SK-N-SH treated with all-trans-retinoic acid at 6 μM for 48 hours (cell line): Measurements from ENCODE around the gene NATD1.

Source experiments
- ATAC-seq: fragments of 200-7000 bp; cut with Tn5 transposase; 3 replicates; pipeline ENCODE4 v1.9.1; 2020; ENCODE audit warnings: mild to moderate bottlenecking, moderate library complexity
- ARNTL ChIP-seq: fragments of 450-650 bp; formaldehyde crosslinking; IDR thresholded peaks from 2 replicates; pipeline ENCODE4 v1.5.0; 2020; ENCODE audit warnings: low read depth, mild to moderate bottlenecking, moderate library complexity, borderline replicate concordance
- BACH2 ChIP-seq: fragments of 250-450 bp; sonication (Bioruptor Pico); IDR thresholded peaks from 2 replicates; pipeline ENCODE4 v1.9.0; 2021; ENCODE audit warnings: mild to moderate bottlenecking, borderline replicate concordance
- CREB5 ChIP-seq: fragments of 250-450 bp; sonication (Bioruptor Pico); IDR thresholded peaks from 2 replicates; pipeline ENCODE4 v1.5.1; 2020; ENCODE audit warnings: low read depth, mild to moderate bottlenecking, moderate library complexity
- CSDC2 ChIP-seq: fragments of 250-450 bp; sonication (Bioruptor Pico); IDR thresholded peaks from 2 replicates; pipeline ENCODE4 v1.5.0; 2020; ENCODE audit warnings: mild to moderate bottlenecking, moderate library complexity
- ESRRG ChIP-seq: fragments of 250-450 bp; sonication (Bioruptor Pico); IDR thresholded peaks from 2 replicates; pipeline ENCODE4 v1.6.1; 2021; ENCODE audit warnings: mild to moderate bottlenecking
- GLIS3 ChIP-seq: fragments of 250-450 bp; sonication (Bioruptor Pico); IDR thresholded peaks from 2 replicates; pipeline ENCODE4 v1.5.0; 2020; ENCODE audit warnings: mild to moderate bottlenecking, moderate library complexity
- ISL1 ChIP-seq: fragments of 250-450 bp; sonication (Bioruptor Pico); IDR thresholded peaks from 2 replicates; pipeline ENCODE4 v2.1.2; 2022; ENCODE audit warnings: mild to moderate bottlenecking, moderate library complexity
- OSR1 ChIP-seq: fragments of 250-450 bp; sonication (Bioruptor Pico); IDR thresholded peaks from 2 replicates; pipeline ENCODE4 v1.8.0; 2022; ENCODE audit warnings: moderate library complexity, mild to moderate bottlenecking, inconsistent platforms
- PPARA ChIP-seq: fragments of 250-450 bp; sonication (Bioruptor Pico); IDR thresholded peaks from 2 replicates; pipeline ENCODE4 v1.5.0; 2020; ENCODE audit warnings: mild to moderate bottlenecking, borderline replicate concordance
- SNAI2 ChIP-seq: fragments of 250-450 bp; sonication (Bioruptor Pico); IDR thresholded peaks from 2 replicates; pipeline ENCODE4 v1.5.0; 2020; ENCODE audit warnings: mild to moderate bottlenecking, moderate library complexity
- TCF4 ChIP-seq: fragments of 250-450 bp; sonication (Bioruptor Pico); IDR thresholded peaks from 2 replicates; pipeline ENCODE4 v1.8.0; 2021; ENCODE audit warnings: mild to moderate bottlenecking, moderate library complexity, borderline replicate concordance
- TOX ChIP-seq: fragments of 250-450 bp; sonication (Bioruptor Pico); IDR thresholded peaks from 2 replicates; pipeline ENCODE4 v1.8.0; 2021; ENCODE audit warnings: mild to moderate bottlenecking, moderate library complexity, borderline replicate concordance
- ZC3H10 ChIP-seq: fragments of 250-450 bp; sonication (Bioruptor Pico); IDR thresholded peaks from 2 replicates; pipeline ENCODE4 v1.5.1; 2021; ENCODE audit warnings: mild to moderate bottlenecking, moderate library complexity
- ZFP3 ChIP-seq: fragments of 250-450 bp; sonication (Bioruptor Pico); IDR thresholded peaks from 2 replicates; pipeline ENCODE4 v1.5.0; 2020; ENCODE audit warnings: mild to moderate bottlenecking, moderate library complexity
- ZFP30 ChIP-seq: fragments of 450-650 bp; formaldehyde crosslinking; IDR thresholded peaks from 2 replicates; pipeline ENCODE4 v1.5.0; 2022; ENCODE audit warnings: mild to moderate bottlenecking, moderate library complexity
- ZNF565 ChIP-seq: fragments of 450-650 bp; formaldehyde crosslinking; conservative IDR thresholded peaks from 2 replicates; pipeline ENCODE4 v1.5.0; 2020; ENCODE audit warnings: low read depth, mild to moderate bottlenecking, moderate library complexity
- ZNF70 ChIP-seq: fragments of 450-650 bp; formaldehyde crosslinking; IDR thresholded peaks from 2 replicates; pipeline ENCODE4 v1.5.0; 2020; ENCODE audit warnings: mild to moderate bottlenecking, moderate library complexity
- ZNF8 ChIP-seq: fragments of 450-650 bp; formaldehyde crosslinking; IDR thresholded peaks from 2 replicates; pipeline ENCODE4 v1.5.0; 2020; ENCODE audit warnings: mild to moderate bottlenecking, moderate library complexity
- TF ChIP-seq, protein P1 (sequence below): fragments of 250-450 bp; sonication (Bioruptor Pico); IDR thresholded peaks from 2 replicates; pipeline ENCODE4 v1.5.0; 2020; ENCODE audit warnings: mild to moderate bottlenecking, moderate library complexity
- TF ChIP-seq, protein P2 (sequence below): fragments of 250-450 bp; sonication (Bioruptor Pico); IDR thresholded peaks from 2 replicates; pipeline ENCODE4 v1.8.0; 2021; ENCODE audit warnings: low read depth, mild to moderate bottlenecking, moderate library complexity, borderline replicate concordance
- TF ChIP-seq, protein P3 (sequence below): fragments of 250-450 bp; sonication (Bioruptor Pico); IDR thresholded peaks from 2 replicates; pipeline ENCODE4 v1.8.0; 2020; ENCODE audit warnings: mild to moderate bottlenecking, moderate library complexity, borderline replicate concordance

NATD1 gene

GRCh38 chr17:21250854-21251253 is 2.4 kb downstream of the NATD1 start:
- no peak for TF ChIP-seq ZNF8 (CRISPR knock-in tag)
- TF ChIP-seq ZFP3 (CRISPR knock-in tag) = no peak
- TF ChIP-seq GLIS3 (CRISPR knock-in tag) = no peak
- TF ChIP-seq ESRRG (CRISPR knock-in tag) = no peak
- TF ChIP-seq ZNF565 (CRISPR knock-in tag) = no peak
- no peak for TF ChIP-seq ISL1 (CRISPR knock-in tag)
- TF ChIP-seq TCF4 = no peak
- no peak for TF ChIP-seq CSDC2
- TF ChIP-seq ZFP30 = no peak
- no peak for TF ChIP-seq ARNTL

DNA sequence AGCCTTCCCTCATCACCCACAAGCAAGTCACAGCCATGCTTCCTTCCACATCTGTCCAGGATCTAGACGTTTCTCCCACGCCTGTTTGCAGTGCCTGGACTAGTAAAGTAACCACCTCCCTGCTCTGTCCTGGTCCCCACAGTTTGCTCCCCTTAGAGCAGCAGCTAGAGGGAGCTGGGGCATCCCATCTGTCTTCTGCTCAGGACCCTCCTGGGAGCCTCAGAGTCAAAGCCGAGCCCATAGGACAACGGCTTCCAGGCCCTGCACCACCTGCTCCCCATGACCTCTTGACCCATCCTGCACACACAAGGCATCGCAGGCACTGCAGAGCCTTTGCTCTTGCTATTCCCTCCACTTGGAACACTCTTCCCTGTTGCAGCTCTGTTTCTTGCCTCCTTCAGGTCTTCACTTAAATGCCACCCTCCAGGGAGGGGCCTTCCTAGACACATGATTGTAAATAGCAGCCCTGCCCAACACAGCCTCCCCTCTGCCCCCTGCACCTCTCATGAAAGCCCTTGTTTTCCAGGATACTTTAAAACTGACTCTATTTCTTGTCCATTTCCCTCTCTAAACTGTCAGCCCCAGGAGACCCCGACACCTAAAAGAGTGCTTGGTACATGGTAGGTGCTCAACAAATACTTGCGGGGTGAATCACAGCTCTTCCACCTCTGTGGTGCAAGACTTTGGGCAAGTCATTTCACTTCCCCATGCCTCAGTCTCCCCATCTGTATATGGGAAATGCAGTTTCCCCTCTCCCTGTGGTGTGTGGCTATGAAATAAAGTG is 3.1 kb downstream of the NATD1 start:
- no peak for ATAC-seq
- TF ChIP-seq, protein P1, sequence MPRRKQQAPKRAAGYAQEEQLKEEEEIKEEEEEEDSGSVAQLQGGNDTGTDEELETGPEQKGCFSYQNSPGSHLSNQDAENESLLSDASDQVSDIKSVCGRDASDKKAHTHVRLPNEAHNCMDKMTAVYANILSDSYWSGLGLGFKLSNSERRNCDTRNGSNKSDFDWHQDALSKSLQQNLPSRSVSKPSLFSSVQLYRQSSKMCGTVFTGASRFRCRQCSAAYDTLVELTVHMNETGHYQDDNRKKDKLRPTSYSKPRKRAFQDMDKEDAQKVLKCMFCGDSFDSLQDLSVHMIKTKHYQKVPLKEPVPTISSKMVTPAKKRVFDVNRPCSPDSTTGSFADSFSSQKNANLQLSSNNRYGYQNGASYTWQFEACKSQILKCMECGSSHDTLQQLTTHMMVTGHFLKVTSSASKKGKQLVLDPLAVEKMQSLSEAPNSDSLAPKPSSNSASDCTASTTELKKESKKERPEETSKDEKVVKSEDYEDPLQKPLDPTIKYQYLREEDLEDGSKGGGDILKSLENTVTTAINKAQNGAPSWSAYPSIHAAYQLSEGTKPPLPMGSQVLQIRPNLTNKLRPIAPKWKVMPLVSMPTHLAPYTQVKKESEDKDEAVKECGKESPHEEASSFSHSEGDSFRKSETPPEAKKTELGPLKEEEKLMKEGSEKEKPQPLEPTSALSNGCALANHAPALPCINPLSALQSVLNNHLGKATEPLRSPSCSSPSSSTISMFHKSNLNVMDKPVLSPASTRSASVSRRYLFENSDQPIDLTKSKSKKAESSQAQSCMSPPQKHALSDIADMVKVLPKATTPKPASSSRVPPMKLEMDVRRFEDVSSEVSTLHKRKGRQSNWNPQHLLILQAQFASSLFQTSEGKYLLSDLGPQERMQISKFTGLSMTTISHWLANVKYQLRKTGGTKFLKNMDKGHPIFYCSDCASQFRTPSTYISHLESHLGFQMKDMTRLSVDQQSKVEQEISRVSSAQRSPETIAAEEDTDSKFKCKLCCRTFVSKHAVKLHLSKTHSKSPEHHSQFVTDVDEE = no peak

More at GRCh38 chr17:21250854-21251253, 2.4 kb downstream of the NATD1 start:
- ATAC-seq = no peak

GRCh38 chr17:21249086-21249795 is 4.0 kb downstream of the NATD1 start:
- TF ChIP-seq ZNF70 (CRISPR knock-in tag) (no peak), ESRRG (CRISPR knock-in tag) (no peak), TCF4 (no peak), SNAI2 (no peak), GLIS3 (CRISPR knock-in tag) (no peak), PPARA (CRISPR knock-in tag) (no peak), ZC3H10 (no peak), ZFP3 (CRISPR knock-in tag) (no peak), TOX (no peak)
- no peak for ATAC-seq

DNA sequence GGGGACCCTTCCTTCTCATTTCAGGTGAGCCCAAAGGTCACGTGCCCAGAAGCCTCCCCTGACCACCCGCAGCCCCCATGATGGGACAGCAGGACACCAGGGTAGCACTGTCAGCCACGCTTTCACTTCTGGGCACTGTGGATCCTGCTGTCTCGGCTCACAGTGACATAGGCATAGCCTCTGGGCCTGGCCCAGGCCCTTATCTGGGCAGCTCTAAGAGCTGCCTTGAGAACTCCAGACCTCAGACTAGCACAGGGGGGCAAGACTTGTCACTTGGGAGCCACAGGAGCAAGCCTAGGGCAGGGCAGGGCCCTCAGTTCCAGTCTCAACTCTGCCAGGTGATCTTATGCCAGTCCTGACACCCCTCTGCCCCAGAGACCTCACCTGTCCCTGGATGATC is 4.7 kb downstream of the NATD1 start:
- no peak for TF ChIP-seq TOX
- no peak for TF ChIP-seq GLIS3 (CRISPR knock-in tag)
- TF ChIP-seq ESRRG (CRISPR knock-in tag) = no peak
- TF ChIP-seq ZC3H10 = no peak
- no peak for ATAC-seq

GRCh38 chr17:21247552-21248258 is 5.5 kb downstream of the NATD1 start:
- ATAC-seq = no peak; the same call in 2 of the 3 replicates
- no peak for TF ChIP-seq ZFP3 (CRISPR knock-in tag)
- no peak for TF ChIP-seq GLIS3 (CRISPR knock-in tag)
- TF ChIP-seq ZNF565 (CRISPR knock-in tag) = no peak
- TF ChIP-seq, protein P2, sequence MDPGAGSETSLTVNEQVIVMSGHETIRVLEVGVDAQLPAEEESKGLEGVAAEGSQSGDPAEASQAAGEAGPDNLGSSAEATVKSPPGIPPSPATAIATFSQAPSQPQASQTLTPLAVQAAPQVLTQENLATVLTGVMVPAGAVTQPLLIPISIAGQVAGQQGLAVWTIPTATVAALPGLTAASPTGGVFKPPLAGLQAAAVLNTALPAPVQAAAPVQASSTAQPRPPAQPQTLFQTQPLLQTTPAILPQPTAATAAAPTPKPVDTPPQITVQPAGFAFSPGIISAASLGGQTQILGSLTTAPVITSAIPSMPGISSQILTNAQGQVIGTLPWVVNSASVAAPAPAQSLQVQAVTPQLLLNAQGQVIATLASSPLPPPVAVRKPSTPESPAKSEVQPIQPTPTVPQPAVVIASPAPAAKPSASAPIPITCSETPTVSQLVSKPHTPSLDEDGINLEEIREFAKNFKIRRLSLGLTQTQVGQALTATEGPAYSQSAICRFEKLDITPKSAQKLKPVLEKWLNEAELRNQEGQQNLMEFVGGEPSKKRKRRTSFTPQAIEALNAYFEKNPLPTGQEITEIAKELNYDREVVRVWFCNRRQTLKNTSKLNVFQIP (CRISPR knock-in tag) = no peak
- TF ChIP-seq, protein P1 = no peak
- no peak for TF ChIP-seq OSR1
- no peak for TF ChIP-seq ESRRG (CRISPR knock-in tag)
- no peak for TF ChIP-seq PPARA (CRISPR knock-in tag)
- TF ChIP-seq ZC3H10 = no peak
- no peak for TF ChIP-seq ZNF8 (CRISPR knock-in tag)
- no peak for TF ChIP-seq CREB5 (CRISPR knock-in tag)
- TF ChIP-seq, protein P3, sequence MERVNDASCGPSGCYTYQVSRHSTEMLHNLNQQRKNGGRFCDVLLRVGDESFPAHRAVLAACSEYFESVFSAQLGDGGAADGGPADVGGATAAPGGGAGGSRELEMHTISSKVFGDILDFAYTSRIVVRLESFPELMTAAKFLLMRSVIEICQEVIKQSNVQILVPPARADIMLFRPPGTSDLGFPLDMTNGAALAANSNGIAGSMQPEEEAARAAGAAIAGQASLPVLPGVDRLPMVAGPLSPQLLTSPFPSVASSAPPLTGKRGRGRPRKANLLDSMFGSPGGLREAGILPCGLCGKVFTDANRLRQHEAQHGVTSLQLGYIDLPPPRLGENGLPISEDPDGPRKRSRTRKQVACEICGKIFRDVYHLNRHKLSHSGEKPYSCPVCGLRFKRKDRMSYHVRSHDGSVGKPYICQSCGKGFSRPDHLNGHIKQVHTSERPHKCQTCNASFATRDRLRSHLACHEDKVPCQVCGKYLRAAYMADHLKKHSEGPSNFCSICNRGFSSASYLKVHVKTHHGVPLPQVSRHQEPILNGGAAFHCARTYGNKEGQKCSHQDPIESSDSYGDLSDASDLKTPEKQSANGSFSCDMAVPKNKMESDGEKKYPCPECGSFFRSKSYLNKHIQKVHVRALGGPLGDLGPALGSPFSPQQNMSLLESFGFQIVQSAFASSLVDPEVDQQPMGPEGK (CRISPR knock-in tag) = no peak
- no peak for TF ChIP-seq ZNF70 (CRISPR knock-in tag)
- no peak for TF ChIP-seq ARNTL
- no peak for TF ChIP-seq BACH2 (CRISPR knock-in tag)
- TF ChIP-seq ISL1 (CRISPR knock-in tag) = no peak
